ENCODE results near the gene DNAJC3.
"Not testable (repeated sequence)": the region's sequence is repeated elsewhere in the genome, so short reads cannot be mapped to it uniquely, and the experiment has no call there.

Gene DNAJC3

DNA sequence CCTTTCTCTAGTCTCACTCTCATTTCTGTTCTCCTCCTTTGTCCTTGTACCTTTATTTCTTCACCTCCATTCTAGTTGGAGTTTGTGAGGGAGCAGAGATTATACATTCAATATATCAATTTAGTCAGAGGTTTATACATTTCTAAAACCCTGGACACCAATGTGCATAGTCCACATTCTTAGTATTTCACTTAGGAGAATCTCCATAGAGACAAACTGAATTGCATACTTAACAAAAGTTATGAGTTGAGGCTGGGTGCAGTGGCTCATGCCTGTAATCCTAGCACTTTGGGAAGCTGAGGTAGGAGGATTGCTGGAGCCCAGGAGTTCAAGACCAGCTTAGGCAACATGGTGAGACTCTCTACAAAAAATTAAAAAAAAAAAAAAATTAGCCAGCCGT is 45.3 kb downstream of the DNAJC3 start:
- no peak for DNase-seq

GRCh38 chr13:95723438-95723837 is 46.5 kb downstream of the DNAJC3 start:
- DNase-seq, result no peak

- no peak for DNase-seq
Observed at GRCh38 chr13:95724252-95724651, 47.3 kb downstream of the DNAJC3 start.

DNA sequence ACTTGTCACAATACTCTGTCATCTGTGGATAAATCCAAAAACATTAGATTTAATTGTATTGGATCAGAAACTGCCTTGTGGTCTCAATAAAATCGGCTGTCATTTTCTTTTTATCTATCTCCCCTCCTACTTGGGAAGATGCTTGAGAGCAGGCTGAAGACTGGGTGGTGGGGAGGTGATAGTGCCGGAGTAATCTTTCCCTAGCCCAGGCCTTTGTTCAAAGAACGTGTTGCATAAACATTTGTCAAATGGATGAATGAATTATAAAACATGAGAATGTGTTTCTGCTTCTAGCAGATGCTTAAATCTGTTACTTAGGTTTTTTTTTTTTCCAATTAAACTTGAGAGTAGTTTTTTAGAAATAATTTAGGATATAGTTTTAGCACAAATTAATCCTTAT is 49.9 kb downstream of the DNAJC3 start:
- DNase-seq, result no peak

GRCh38 chr13:95728957-95729356 is 52.0 kb downstream of the DNAJC3 start:
- no peak for DNase-seq

DNA sequence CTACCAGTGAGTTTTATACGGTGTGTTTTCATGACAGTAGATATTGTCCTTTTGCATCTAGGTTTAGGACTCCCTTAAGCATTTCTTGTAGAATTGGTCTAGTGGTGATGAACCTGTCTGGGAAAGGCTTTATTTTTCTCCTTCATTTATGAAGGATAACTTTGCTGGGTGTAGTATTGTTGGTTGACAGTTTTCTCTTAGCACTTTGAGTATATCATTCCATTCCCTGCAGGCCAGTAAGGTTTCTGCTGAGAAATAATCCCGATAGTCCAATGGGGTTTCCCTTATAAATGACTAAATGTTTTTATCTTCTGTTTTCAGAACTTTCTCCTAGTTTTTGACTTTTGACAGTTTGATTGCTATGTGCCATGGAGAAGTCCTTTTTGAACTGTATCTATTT is 57.2 kb downstream of the DNAJC3 start:
- no peak for DNase-seq

DNA sequence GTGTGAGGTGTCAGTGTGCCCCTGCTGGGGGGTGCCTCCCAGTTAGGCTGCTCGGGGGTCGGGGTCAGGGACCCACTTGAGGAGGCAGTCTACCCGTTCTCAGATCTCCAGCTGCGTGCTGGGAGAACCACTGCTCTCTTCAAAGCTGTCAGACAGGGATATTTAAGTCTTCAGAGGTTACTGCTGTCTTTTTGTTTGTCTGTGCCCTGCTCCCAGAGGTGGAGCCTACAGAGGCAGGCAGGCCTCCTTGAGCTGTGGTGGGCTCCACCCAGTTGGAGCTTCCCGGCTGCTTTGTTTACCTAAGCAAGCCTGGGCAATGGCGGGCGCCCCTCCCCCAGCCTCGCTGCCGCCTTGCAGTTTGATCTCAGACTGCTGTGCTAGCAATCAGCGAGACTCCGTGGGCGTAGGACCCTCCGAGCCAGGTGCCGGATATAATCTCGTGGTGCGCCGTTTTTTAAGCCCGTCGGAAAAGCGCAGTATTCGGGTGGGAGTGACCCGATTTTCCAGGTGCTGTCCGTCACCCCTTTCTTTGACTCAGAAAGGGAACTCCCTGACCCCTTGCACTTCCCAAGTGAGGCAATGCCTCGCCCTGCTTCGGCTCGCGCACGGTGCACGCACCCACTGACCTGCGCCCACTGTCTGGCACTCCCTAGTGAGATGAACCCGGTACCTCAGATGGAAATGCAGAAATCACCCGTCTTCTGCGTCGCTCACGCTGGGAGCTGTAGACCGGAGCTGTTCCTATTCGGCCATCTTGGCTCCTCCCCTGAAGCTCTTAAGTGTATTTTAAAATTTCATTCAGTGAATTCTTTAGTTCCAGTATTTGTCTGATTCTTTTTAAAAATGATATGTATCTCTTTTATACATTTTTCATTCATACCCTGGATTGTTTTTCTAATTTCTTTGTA is 63.4 kb downstream of the DNAJC3 start:
- not testable (repeated sequence) for DNase-seq

- no peak for DNase-seq
Observed at GRCh38 chr13:95740979-95741320, 64.0 kb downstream of the DNAJC3 start.

GRCh38 chr13:95741584-95742563 is 64.9 kb downstream of the DNAJC3 start:
- no peak for DNase-seq

DNA sequence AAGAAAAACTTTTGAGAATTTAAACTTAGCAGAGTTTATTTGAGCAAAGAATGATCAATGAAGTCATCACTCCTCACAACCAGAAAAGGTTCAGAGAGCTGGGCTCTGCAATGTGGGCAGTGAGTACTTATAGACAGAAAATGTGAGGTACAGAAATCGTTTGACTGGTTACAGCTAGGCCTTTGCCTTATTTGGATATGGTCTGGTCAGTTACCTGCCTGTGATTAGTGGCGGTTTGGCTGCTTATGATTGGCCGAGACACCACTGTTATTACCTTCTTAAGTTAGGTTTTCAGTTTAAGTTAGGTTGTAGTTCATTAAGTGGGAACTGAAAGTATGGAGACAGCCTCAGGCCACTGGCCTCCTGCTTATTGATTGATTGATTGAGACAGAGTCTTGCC is 66.3 kb downstream of the DNAJC3 start:
- DNase-seq, result no peak

DNA sequence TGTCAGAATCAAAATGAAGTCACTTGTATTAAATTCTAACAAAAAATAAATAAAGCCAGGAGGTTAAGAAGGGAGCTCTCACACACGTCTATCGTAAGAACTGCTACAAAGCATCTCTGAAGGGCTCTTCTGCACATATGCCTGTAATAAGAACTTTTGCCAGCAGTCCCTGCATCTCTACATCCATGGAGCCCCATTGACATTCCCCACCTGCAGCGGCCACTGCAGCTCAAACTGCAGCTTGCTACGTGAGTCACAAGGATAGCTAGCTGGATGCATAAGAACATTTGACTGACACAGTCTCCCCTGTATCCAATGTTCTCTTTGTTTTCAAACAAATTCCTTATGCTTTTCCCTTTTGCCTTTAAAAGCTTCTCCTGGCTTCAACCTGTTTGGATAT is 68.3 kb downstream of the DNAJC3 start:
- DNase-seq, result no peak

DNA sequence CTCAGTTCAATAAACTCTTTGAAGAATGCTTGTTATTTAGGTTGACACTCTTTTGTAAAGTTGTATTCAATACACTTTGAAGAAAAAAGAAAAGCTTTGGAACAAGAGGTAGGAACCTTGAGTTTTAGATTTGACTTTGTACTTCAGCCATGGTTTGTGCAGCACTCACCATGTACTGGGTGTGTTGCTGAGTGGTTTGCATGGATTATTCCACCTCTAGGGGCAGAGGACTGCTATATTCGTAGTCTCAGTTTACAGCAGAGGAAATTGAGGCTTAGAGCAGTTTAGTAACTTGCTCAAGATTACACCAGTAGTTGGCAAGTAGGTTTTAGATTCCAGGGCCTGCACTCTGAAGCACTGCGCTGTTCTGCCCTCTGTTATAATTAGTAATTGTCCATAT is 68.8 kb downstream of the DNAJC3 start:
- DNase-seq, result no peak

DNA sequence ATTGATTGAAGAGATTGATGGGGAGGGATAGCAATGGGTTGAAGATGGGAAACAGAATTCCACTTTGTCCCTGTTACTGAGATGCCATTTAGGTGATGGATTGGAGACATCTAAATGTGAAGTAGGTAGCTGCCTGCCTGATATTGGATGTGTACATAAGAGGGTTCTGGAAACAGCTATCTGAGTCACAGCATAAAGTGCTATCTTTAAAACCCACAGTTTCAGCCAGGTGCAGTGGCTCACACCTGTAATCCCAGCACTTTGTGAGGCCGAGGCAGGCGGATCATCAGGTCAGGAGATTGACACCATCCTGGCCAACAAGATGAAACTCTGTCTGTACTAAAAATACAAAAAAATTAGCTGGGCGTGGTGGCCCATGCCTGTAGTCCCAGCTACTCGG is 72.6 kb downstream of the DNAJC3 start:
- no peak for DNase-seq

DNA sequence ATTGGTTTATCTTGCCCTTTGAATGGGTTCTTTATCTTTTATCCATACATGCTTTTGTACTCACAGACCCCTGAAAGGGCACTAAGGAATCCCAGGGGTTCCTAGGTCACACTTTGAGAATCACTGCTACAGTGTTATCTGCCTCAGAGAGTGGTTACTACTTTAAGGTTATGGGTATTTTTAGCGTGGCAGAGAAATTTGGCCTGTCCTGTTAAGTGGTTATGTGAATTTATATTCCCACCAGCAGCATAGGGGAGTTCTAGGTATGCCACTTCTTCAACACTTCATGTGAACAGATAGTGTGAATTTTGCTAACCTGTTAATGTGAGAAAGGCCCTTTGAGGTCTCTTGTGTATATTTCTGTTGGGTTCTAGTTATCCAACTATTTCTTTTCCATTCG is 75.7 kb downstream of the DNAJC3 start:
- no peak for DNase-seq

- no peak for DNase-seq
Observed at GRCh38 chr13:95754069-95754468, 77.1 kb downstream of the DNAJC3 start.

- no peak for DNase-seq
Observed at GRCh38 chr13:95756072-95756471, 79.1 kb downstream of the DNAJC3 start.

DNA sequence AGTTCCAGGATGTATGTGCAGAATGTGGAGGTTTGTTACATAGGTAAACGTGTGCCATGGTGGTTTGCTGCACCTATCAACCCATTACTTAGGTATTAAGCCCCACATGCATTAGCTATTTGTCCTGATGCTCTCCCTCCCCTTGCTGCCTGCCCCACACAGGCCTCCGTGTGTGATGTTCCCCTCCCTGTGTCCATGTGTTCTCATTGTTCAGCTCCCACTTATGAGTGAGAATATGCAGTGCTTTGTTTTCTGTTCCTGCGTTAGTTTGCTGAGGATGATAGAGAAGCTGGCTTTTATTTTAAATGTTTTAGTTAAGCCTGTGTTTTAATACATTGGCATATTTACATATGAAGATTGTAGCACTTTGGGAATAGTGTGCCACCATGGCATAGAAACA is 85.7 kb downstream of the DNAJC3 start:
- not testable (repeated sequence) for DNase-seq

- no peak for DNase-seq
Observed at GRCh38 chr13:95763601-95764000, 86.7 kb downstream of the DNAJC3 start.

GRCh38 chr13:95771905-95772304 is 95.0 kb downstream of the DNAJC3 start:
- no peak for DNase-seq

DNA sequence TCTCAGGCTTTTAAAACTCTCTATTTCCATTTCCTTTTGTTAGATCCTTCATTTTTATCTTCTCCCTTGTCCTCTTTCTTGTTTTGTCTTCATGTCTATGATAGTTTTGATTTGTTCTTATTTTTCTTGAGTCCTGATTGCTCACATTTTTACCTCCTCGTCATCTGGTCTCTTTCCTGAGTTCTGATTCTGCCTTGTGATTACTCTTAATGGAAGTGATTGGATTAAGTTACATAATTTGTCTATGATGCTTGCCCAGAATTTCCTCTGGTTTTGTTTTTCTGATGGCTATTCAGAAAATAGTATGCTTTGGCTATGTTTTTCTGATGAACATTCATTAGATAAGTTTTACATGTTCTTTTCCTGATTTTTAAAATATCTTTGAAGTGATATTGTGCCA is 102.6 kb downstream of the DNAJC3 start:
- no peak for DNase-seq

DNA sequence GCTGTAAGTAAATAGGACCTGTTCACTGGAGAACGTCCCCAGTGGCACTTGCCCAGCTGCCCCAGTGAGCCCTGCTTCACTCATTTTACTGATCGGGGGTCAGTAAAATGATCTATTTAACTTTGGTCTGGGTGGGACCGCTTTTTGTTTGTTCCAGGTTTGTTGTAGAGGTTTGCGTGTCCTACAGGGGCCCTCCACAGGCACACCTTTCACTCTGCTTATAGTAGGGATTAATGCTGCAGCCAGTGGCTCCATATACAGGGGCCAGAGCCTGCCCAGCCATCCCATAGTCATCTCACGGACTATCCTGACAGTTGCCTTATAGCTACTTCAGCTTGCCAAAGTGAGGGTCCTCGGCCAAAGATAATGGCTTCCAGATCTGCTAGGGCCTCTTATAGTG is 104.1 kb downstream of the DNAJC3 start:
- no peak for DNase-seq

DNA sequence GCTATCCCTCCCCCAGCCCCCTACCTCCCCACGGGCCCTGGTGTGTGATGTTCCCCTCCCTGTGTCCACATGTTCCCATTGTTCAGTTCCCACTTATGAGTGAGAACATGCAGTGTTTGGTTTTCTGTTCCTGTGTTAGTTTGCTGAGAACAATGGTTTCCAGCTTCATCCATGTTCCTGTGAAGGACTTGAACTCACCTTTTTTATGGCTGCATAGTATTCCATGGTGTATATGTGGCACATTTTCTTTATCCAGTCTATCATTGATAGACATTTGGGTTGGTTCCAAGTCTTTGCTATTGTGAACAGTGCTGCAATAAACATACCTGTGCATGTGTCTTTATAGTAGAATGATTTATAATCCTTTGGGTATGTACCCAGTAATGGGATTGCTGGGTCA is 105.0 kb downstream of the DNAJC3 start:
- not testable (repeated sequence) for DNase-seq

- DNase-seq, result no peak
Observed at GRCh38 chr13:95783747-95784146, 106.8 kb downstream of the DNAJC3 start.

Measured in NCI-H524 (cell line).